ENCODE measurements around the gene ANKRD35. TPM values are rescaled to one million over a fixed set of nuclear protein-coding genes. Genes with fewer than 3 reads are reported as not detected.

The ANKRD35 gene
- total RNA-seq, 1 experiment from 2014 or later = not detected

GRCh38 chr1:145908653-145909052 lies 23.0 kb upstream of the ANKRD35 start (continued):
- no peak for TF ChIP-seq ZFX (IDR thresholded peaks at IDR 0.05)
- no peak for TF ChIP-seq CEBPB (IDR thresholded peaks at IDR 0.05; ENCODE audit: low read depth)
- no peak for TF ChIP-seq MAX (IDR thresholded peaks at IDR 0.05)
- TF ChIP-seq SRF (IDR thresholded peaks at IDR 0.05; ENCODE audit: low read depth) = no peak
- TF ChIP-seq FOSL1 (IDR thresholded peaks at IDR 0.05; ENCODE audit: low read depth) = no peak
- TF ChIP-seq ELF1 (IDR thresholded peaks at IDR 0.05; ENCODE audit: borderline replicate concordance, low read depth) = no peak
- TF ChIP-seq EGR1 (IDR thresholded peaks at IDR 0.05; ENCODE audit: low read depth) = no peak
- no peak for TF ChIP-seq POLR2AphosphoS5 (IDR thresholded peaks at IDR 0.05; ENCODE audit: low read depth, low read length)

- H3K4me1 ChIP-seq (ENCODE audit: control insufficient read depth in 1 of 2, insufficient read depth in 2 of 2, low read length in 2 of 2) = peaks cover 5 to 14% of the 10 kb centered on the region in 2 experiments; a peak in 3 of 4 replicates
- TF ChIP-seq RAD21 (IDR thresholded peaks at IDR 0.05; ENCODE audit: low read depth) (no peak), FOSL1 (IDR thresholded peaks at IDR 0.05; ENCODE audit: low read depth) (no peak), SP1 (IDR thresholded peaks at IDR 0.05; ENCODE audit: low read depth) (no peak), EZH2 (IDR thresholded peaks at IDR 0.05) (no peak), TCF7L2 (IDR thresholded peaks at IDR 0.05; ENCODE audit: borderline replicate concordance, extremely low read depth, insufficient read depth, insufficient read length) (no peak), SIN3A (IDR thresholded peaks at IDR 0.05; ENCODE audit: low read depth) (no peak), EZH2phosphoT487 (IDR thresholded peaks at IDR 0.05; ENCODE audit: borderline replicate concordance) (no peak), ELF1 (IDR thresholded peaks at IDR 0.05; ENCODE audit: borderline replicate concordance, low read depth) (no peak), ATF3 (IDR thresholded peaks at IDR 0.05) (no peak), ZBTB33 (IDR thresholded peaks at IDR 0.05; ENCODE audit: extremely low read depth, insufficient replicate concordance, low read length) (no peak)
- no peaks in the 10 kb centered on the region for H3K9me3 ChIP-seq (ENCODE audit: control insufficient read depth in 1 of 2, insufficient read depth in 1 of 2, low read depth in 1 of 2, low read length in 2 of 2)
- no TSS peak for BruUV-seq (replicated peaks)
- no peaks in the 10 kb centered on the region for H3K9me2 ChIP-seq (ENCODE audit: insufficient read depth)
- ATAC-seq = no peak
- ChIA-PET RAD21 (ENCODE audit: low non-redundant PET in 1 of 2, low total read pairs in 2 of 2, uncharacterized antibody in 2 of 2, unreplicated experiment in 2 of 2) (no interaction called here), CTCF (interaction anchor here (0.7 to 2.8 kb wide), 3 partner anchors 15 to 87 kb away, joined by 4 to 19 read pairs (median 8); no protein-coding TSS in a partner anchor), POLR2A (interaction anchor here (1.2 to 2.4 kb wide), 2 partner anchors 15 to 20 kb away, joined by 3 to 10 read pairs; partner anchors contain the start of gene RBM8A)
- no peaks in the 10 kb centered on the region for H3K27me3 ChIP-seq (ENCODE audit: insufficient read depth, low read length)
- no peaks in the 10 kb centered on the region for H3K79me2 ChIP-seq (ENCODE audit: insufficient read depth, low read length)
- H3K27ac ChIP-seq (ENCODE audit: low read depth, low read length) = no peak overlapping the region
- H2AFZ ChIP-seq (ENCODE audit: low read depth, low read length, poor library complexity, severe bottlenecking) = no peak overlapping the region
- H3K4me2 ChIP-seq (ENCODE audit: low read length) = no peak overlapping the region
- H3K9ac ChIP-seq (ENCODE audit: low read length) = no peak overlapping the region
- intact Hi-C loops (cut with micrococcal nuclease) = loop anchor here (5.0 kb wide), 1 partner anchor 60 kb away; the partner anchor contains the start of gene NUDT17
- DNase-seq (ENCODE audit: low read depth, low spot score) = no peak
- no peaks in the 10 kb centered on the region for H4K20me1 ChIP-seq (ENCODE audit: insufficient read depth)
- H3K4me3 ChIP-seq (replicated peaks in 1 of 2; ENCODE audit: low read depth in 1 of 2, low read length in 2 of 2) = no peak overlapping the region
- H3K36me3 ChIP-seq (ENCODE audit: control insufficient read depth in 1 of 2, insufficient read depth in 2 of 2, low read length in 2 of 2) = peaks cover 2 to 5% of the 10 kb centered on the region in 2 experiments; a peak in 3 of 4 replicates
Measured at GRCh38 chr1:145906954-145907753, 21.5 kb upstream of the ANKRD35 start.

All from HCT116 (cell line).